OCI-LY3 (cell line): ENCODE results near the gene CNTROB.

Source experiments
- H2AFZ ChIP-seq: fragments of 200-600, 300-600 bp; shearing (Covaris generic); 2 replicates; pipeline ENCODE4 v1.6.0; 2014; ENCODE audit warnings: antibody characterized with exemption, low read depth, low read length
- H3K27ac ChIP-seq: fragments of 200-600, 300-600 bp; sonication (generic); 2 replicates; pipeline ENCODE4 v1.5.1; 2014; ENCODE audit warnings: mild to moderate bottlenecking, low read length, moderate library complexity, mixed read lengths
- H3K27me3 ChIP-seq: fragments of 200-600, 300-600 bp; sonication (generic); 2 replicates; pipeline ENCODE4 v1.6.1; 2014; ENCODE audit warnings: low read depth, low read length, mixed read lengths
- H3K36me3 ChIP-seq: fragments of 200-600, 300-600 bp; sonication (generic); replicated peaks from 2 replicates; pipeline ENCODE3; 2014; ENCODE audit warnings: low read depth, low read length, mixed read lengths
- H3K4me1 ChIP-seq: fragments of 300-600, 200-600 bp; sonication (generic); 2 replicates; pipeline ENCODE4 v1.6.1; 2014; ENCODE audit warnings: low read length, mixed read lengths
- H3K4me2 ChIP-seq: fragments of 200-600, 300-600 bp; sonication (generic); 2 replicates; pipeline ENCODE4 v1.6.1; 2014; ENCODE audit warnings: low read length, mixed read lengths
- H3K4me3 ChIP-seq: fragments of 300-600, 200-600 bp; sonication (generic); 2 replicates; pipeline ENCODE4 v1.5.1; 2014; ENCODE audit warnings: antibody characterized with exemption, mild to moderate bottlenecking, low read length, moderate library complexity
- H3K79me2 ChIP-seq: fragments of 300-600, 200-600 bp; shearing (Covaris generic); 2 replicates; pipeline ENCODE4 v1.6.1; 2014; ENCODE audit warnings: mild to moderate bottlenecking, low read length, mixed read lengths
- H3K9ac ChIP-seq: fragments of 300-600, 200-600 bp; shearing (Covaris generic); 2 replicates; pipeline ENCODE4 v1.6.0; 2014; ENCODE audit warnings: mild to moderate bottlenecking, low read length, moderate library complexity
- H3K9me3 ChIP-seq: fragments of 200-600, 300-600 bp; shearing (Covaris generic); 2 replicates; pipeline ENCODE4 v1.6.1; 2014; ENCODE audit warnings: low read length, mixed read lengths; ENCODE audit not compliant: insufficient read depth
- H4K20me1 ChIP-seq: fragments of 200-600, 300-600 bp; sonication (generic); 2 replicates; pipeline ENCODE4 v1.6.1; 2016; ENCODE audit warnings: low read length, mixed read lengths; ENCODE audit not compliant: insufficient read depth
- EZH2phosphoT487 ChIP-seq: fragments of 200-600 bp; shearing (Covaris generic); IDR thresholded peaks from 2 replicates; pipeline ENCODE4 v1.6.1; 2018; ENCODE audit warnings: antibody characterized with exemption, mixed run types, low read depth
- TF ChIP-seq, protein P1 (sequence below): fragments of 200-600, 300-600 bp; sonication (generic); IDR thresholded peaks from 2 replicates; pipeline ENCODE4 v1.5.1; 2014; ENCODE audit warnings: antibody characterized with exemption, low read length, low read depth

The CNTROB gene

DNA sequence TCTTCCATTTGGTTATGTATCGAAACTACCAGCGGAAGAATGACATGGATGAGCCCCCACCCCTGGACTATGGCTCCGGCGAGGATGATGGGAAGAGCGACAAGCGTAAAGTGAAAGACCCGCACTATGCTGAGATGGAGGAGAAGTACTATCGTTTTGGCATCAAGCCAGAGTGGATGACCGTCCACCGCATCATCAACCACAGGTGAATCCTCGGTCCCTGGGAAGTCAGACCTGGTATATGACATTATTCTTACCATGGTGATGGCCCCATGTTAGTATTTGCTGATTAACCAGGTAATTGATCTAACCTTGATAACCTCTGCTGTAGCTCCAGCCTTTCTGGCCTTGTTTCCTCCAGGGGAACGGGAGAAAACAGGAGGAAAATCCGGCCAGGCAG, 34.9 kb upstream of the CNTROB start:
- peaks cover 38% of the 10 kb centered on the region for H3K36me3 ChIP-seq
- no peaks in the 10 kb centered on the region for H4K20me1 ChIP-seq
- no peak overlapping the region for H3K27ac ChIP-seq
- no peak overlapping the region for H3K4me2 ChIP-seq
- no peaks in the 10 kb centered on the region for H3K9me3 ChIP-seq
- H3K9ac ChIP-seq, result no peak overlapping the region
- no peak overlapping the region for H2AFZ ChIP-seq
- no peaks in the 10 kb centered on the region for H3K27me3 ChIP-seq
- no peak overlapping the region for H3K4me3 ChIP-seq
- H3K79me2 ChIP-seq, result no peaks in the 10 kb centered on the region
- no peaks in the 10 kb centered on the region for H3K4me1 ChIP-seq
- no peak for TF ChIP-seq EZH2phosphoT487
- TF ChIP-seq, protein P1, sequence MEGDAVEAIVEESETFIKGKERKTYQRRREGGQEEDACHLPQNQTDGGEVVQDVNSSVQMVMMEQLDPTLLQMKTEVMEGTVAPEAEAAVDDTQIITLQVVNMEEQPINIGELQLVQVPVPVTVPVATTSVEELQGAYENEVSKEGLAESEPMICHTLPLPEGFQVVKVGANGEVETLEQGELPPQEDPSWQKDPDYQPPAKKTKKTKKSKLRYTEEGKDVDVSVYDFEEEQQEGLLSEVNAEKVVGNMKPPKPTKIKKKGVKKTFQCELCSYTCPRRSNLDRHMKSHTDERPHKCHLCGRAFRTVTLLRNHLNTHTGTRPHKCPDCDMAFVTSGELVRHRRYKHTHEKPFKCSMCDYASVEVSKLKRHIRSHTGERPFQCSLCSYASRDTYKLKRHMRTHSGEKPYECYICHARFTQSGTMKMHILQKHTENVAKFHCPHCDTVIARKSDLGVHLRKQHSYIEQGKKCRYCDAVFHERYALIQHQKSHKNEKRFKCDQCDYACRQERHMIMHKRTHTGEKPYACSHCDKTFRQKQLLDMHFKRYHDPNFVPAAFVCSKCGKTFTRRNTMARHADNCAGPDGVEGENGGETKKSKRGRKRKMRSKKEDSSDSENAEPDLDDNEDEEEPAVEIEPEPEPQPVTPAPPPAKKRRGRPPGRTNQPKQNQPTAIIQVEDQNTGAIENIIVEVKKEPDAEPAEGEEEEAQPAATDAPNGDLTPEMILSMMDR, result no peak

DNA sequence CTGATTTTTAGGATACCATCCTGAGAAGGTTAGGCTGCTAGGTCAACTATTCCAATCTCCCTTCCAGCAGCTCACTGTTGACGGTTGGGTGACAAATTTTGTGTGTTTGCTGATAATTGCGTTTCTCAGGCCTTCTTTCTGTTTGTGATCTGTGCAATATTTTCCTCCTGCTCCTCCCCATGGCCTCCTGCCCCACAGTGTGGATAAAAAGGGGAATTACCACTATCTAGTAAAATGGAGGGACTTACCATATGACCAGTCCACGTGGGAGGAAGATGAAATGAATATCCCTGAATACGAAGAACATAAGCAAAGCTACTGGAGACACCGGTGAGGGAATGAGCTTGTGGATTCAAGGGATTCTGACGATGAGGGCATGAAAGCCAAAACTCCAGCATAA, 34.2 kb upstream of the CNTROB start:
- TF ChIP-seq, protein P1, result no peak
- TF ChIP-seq EZH2phosphoT487, result no peak
- no peak overlapping the region for H3K4me3 ChIP-seq
- H3K9me3 ChIP-seq, result no peaks in the 10 kb centered on the region
- no peaks in the 10 kb centered on the region for H4K20me1 ChIP-seq
- H3K4me2 ChIP-seq, result no peak overlapping the region
- no peak overlapping the region for H2AFZ ChIP-seq
- peaks cover 38% of the 10 kb centered on the region for H3K36me3 ChIP-seq
- no peaks in the 10 kb centered on the region for H3K27me3 ChIP-seq
- no peaks in the 10 kb centered on the region for H3K79me2 ChIP-seq
- H3K4me1 ChIP-seq, result no peaks in the 10 kb centered on the region
- no peak overlapping the region for H3K27ac ChIP-seq
- H3K9ac ChIP-seq, result no peak overlapping the region

DNA sequence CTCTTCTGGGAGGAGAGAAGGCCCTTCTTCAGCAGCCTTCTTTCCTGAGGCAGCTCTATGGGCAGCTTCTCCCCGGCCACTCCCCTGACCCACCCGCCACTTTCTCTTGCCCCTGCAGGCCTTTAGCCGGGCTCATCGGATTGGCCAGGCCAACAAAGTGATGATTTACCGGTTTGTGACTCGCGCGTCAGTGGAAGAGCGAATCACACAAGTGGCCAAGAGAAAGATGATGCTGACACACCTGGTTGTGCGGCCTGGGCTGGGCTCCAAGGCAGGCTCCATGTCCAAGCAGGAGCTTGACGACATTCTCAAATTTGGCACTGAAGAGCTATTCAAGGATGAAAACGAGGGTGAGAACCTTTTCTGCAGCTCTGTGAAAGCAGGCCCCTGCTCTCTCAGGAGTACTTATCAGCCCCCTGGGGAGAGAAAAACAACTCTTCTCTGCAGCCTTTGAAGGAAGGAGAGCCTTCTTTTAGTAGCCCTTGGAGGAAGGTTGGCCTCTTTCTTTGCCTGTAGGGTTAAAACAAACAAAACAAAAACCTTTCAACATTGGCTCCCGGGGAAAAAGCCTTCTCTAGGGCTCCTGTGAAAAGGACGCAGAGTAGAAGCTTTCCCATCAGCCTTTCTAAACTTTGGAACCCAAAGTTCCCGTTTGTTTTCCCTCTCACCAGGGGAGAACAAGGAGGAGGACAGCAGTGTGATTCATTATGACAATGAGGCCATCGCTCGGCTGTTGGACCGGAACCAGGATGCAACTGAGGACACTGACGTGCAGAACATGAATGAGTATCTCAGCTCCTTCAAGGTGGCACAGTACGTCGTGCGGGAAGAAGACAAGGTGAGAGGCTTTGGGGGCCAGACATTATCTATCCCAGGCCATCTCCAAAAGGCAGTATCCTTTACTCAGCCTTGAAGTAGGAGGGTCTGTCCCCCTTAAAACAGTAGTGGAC, 28.6 kb upstream of the CNTROB start:
- Histone ChIP-seq H3K27me3 (no peaks in the 10 kb centered on the region), H3K79me2 (no peaks in the 10 kb centered on the region), H3K4me1 (no peaks in the 10 kb centered on the region), H3K4me2 (no peak overlapping the region), H3K9ac (no peak overlapping the region), H3K4me3 (no peak overlapping the region), H3K27ac (no peak overlapping the region), H4K20me1 (no peaks in the 10 kb centered on the region), H3K9me3 (no peaks in the 10 kb centered on the region), H3K36me3 (peaks cover 24% of the 10 kb centered on the region), H2AFZ (no peak overlapping the region)
- TF ChIP-seq, protein P1, result no peak
- no peak for TF ChIP-seq EZH2phosphoT487

DNA sequence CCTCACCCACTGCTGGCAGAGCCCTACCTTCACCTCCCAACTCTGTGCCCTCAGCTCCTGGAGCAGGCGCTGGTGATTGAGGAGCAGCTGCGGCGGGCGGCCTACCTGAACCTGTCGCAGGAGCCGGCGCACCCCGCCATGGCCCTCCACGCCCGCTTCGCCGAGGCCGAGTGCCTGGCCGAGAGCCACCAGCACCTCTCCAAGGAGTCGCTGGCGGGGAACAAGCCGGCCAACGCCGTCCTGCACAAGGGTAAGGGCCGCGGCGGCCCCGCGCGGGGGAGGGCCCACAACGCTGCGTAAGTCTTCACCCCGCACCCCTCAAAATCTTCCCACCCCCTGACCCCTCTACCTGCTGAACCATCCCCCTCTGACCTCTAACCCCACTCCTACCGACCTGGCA, 22.9 kb upstream of the CNTROB start:
- no peak overlapping the region for H3K4me2 ChIP-seq
- no peak overlapping the region for H3K9ac ChIP-seq
- H3K27me3 ChIP-seq, result no peaks in the 10 kb centered on the region
- H4K20me1 ChIP-seq, result no peaks in the 10 kb centered on the region
- no peak overlapping the region for H2AFZ ChIP-seq
- H3K9me3 ChIP-seq, result no peaks in the 10 kb centered on the region
- peaks cover 2% of the 10 kb centered on the region for H3K36me3 ChIP-seq
- no peaks in the 10 kb centered on the region; the same call in 1 of the 2 replicates for H3K4me1 ChIP-seq
- TF ChIP-seq, protein P1, result no peak
- TF ChIP-seq EZH2phosphoT487, result no peak
- no peak overlapping the region for H3K27ac ChIP-seq
- H3K4me3 ChIP-seq, result no peak overlapping the region
- no peaks in the 10 kb centered on the region for H3K79me2 ChIP-seq
